SU-DHL-6 (cell line): Measurements from ENCODE around the gene B4GALT5.

Experiments
- H2AFZ ChIP-seq: fragments of 200-600 bp; sonication (generic); 2 replicates; pipeline ENCODE4 v1.6.1; 2014; ENCODE audit warnings: low read depth, mild to moderate bottlenecking, moderate library complexity, mixed read lengths, antibody characterized with exemption, low read length; ENCODE audit not compliant: severe bottlenecking
- H3F3A ChIP-seq: fragments of 200-600 bp; shearing (Covaris generic); 2 replicates; pipeline ENCODE4 v1.6.0; 2016; ENCODE audit warnings: antibody characterized with exemption, mild to moderate bottlenecking; ENCODE audit not compliant: insufficient read depth
- H3K27ac ChIP-seq: fragments of 200-600 bp; sonication (generic); 2 replicates; pipeline ENCODE4 v1.5.1; 2016; ENCODE audit warnings: low read depth, mild to moderate bottlenecking, low read length, moderate library complexity, mixed read lengths
- H3K27me3 ChIP-seq: fragments of 200-600 bp; sonication (generic), shearing (Covaris generic); 2 replicates; pipeline ENCODE4 v1.6.0; 2014; ENCODE audit warnings: mild to moderate bottlenecking, low read length
- H3K36me3 ChIP-seq: fragments of 200-600 bp; sonication (generic); 2 replicates; pipeline ENCODE4 v1.6.1; 2014; ENCODE audit warnings: mild to moderate bottlenecking, low read length, mixed read lengths
- H3K4me2 ChIP-seq: fragments of 300-600, 200-600 bp; shearing (Covaris generic), sonication (generic); 2 replicates; pipeline ENCODE4 v1.6.0; 2014; ENCODE audit warnings: low read length, low read depth, mild to moderate bottlenecking; ENCODE audit not compliant: poor library complexity, severe bottlenecking
- H3K4me3 ChIP-seq: fragments of 200-600 bp; sonication (generic); 2 replicates; pipeline ENCODE4 v1.5.1; 2014; ENCODE audit warnings: antibody characterized with exemption, low read length, mild to moderate bottlenecking, mixed read lengths; ENCODE audit not compliant: insufficient read depth, poor library complexity, severe bottlenecking
- H3K79me2 ChIP-seq: fragments of 200-600 bp; sonication (generic); 2 replicates; pipeline ENCODE4 v1.6.1; 2014; ENCODE audit warnings: mild to moderate bottlenecking, low read length, moderate library complexity; ENCODE audit not compliant: insufficient read depth
- H3K9ac ChIP-seq: fragments of 200-600 bp; sonication (generic); 2 replicates; pipeline ENCODE4 v1.7.0; 2014; ENCODE audit warnings: mild to moderate bottlenecking, low read length
- H3K9me2 ChIP-seq: fragments of 200-600 bp; sonication (generic); replicated peaks from 2 replicates; pipeline ENCODE4 v1.6.1; 2014; ENCODE audit warnings: low read length; ENCODE audit not compliant: insufficient read depth
- H3K9me3 ChIP-seq: fragments of 200-600 bp; sonication (generic); 2 replicates; pipeline ENCODE4 v1.6.1; 2014; ENCODE audit warnings: low read length, mixed read lengths; ENCODE audit not compliant: insufficient read depth
- H4K20me1 ChIP-seq: fragments of 200-600 bp; sonication (generic); 2 replicates; pipeline ENCODE4 v1.6.1; 2014; ENCODE audit warnings: low read depth, mild to moderate bottlenecking, antibody characterized with exemption, low read length, moderate library complexity, mixed read lengths
- CTCF ChIP-seq: fragments of 200-600 bp; sonication (generic); IDR thresholded peaks from one replicate; pipeline ENCODE4 v1.5.1; 2017; ENCODE audit warnings: antibody characterized with exemption, mild to moderate bottlenecking, low read length, moderate library complexity; ENCODE audit not compliant: insufficient read depth, poor library complexity, severe bottlenecking
- EZH2phosphoT487 ChIP-seq: fragments of 200-600 bp; sonication (generic), shearing (Covaris generic); conservative IDR thresholded peaks from 2 replicates; pipeline ENCODE4 v1.6.1; 2018; ENCODE audit warnings: mild to moderate bottlenecking, antibody characterized with exemption, low read length, moderate library complexity, mixed read lengths

The B4GALT5 gene

GRCh38 chr20:49653925-49654434 is 59.7 kb downstream of the B4GALT5 start:
- H3K79me2 ChIP-seq = peaks cover 80% of the 10 kb centered on the region
- no peak overlapping the region for H3K27ac ChIP-seq
- no peaks in the 10 kb centered on the region for H3K9me3 ChIP-seq
- peaks cover 5% of the 10 kb centered on the region; the same call in 1 of the 2 replicates for H4K20me1 ChIP-seq
- no peak overlapping the region for H2AFZ ChIP-seq
- no peaks in the 10 kb centered on the region for H3K27me3 ChIP-seq
- TF ChIP-seq CTCF = no peak
- no peak for TF ChIP-seq EZH2phosphoT487
- H3K4me2 ChIP-seq = no peak overlapping the region
- no peak overlapping the region for H3K4me3 ChIP-seq
- peaks cover 8% of the 10 kb centered on the region; the same call in 1 of the 2 replicates for H3F3A ChIP-seq
- no peak overlapping the region for H3K9ac ChIP-seq
- peaks cover 41% of the 10 kb centered on the region for H3K36me3 ChIP-seq
- no peaks in the 10 kb centered on the region for H3K9me2 ChIP-seq

GRCh38 chr20:49649672-49650071 is 64.0 kb downstream of the B4GALT5 start:
- no peak for TF ChIP-seq CTCF
- no peak for TF ChIP-seq EZH2phosphoT487
- H3K4me3 ChIP-seq = no peak overlapping the region
- no peak overlapping the region for H3K4me2 ChIP-seq
- H2AFZ ChIP-seq = no peak overlapping the region
- peaks cover 9% of the 10 kb centered on the region; the same call in 1 of the 2 replicates for H3F3A ChIP-seq
- no peaks in the 10 kb centered on the region for H3K9me3 ChIP-seq
- no peaks in the 10 kb centered on the region for H3K27me3 ChIP-seq
- no peaks in the 10 kb centered on the region for H3K9me2 ChIP-seq
- H3K79me2 ChIP-seq = peaks cover 51% of the 10 kb centered on the region
- H4K20me1 ChIP-seq = no peaks in the 10 kb centered on the region
- H3K9ac ChIP-seq = no peak overlapping the region
- H3K36me3 ChIP-seq = peaks cover 62% of the 10 kb centered on the region
- no peak overlapping the region for H3K27ac ChIP-seq

GRCh38 chr20:49647550-49647949 is 66.1 kb downstream of the B4GALT5 start:
- no peak overlapping the region for H3K27ac ChIP-seq
- TF ChIP-seq CTCF (no peak), EZH2phosphoT487 (no peak)
- H3K36me3 ChIP-seq = peaks cover 55% of the 10 kb centered on the region
- no peaks in the 10 kb centered on the region for H3K27me3 ChIP-seq
- no peak overlapping the region for H2AFZ ChIP-seq
- no peak overlapping the region for H3K4me3 ChIP-seq
- no peaks in the 10 kb centered on the region for H3K9me2 ChIP-seq
- no peak overlapping the region for H3K9ac ChIP-seq
- peaks cover 17% of the 10 kb centered on the region for H3F3A ChIP-seq
- no peaks in the 10 kb centered on the region for H4K20me1 ChIP-seq
- no peaks in the 10 kb centered on the region for H3K9me3 ChIP-seq
- peaks cover 31% of the 10 kb centered on the region for H3K79me2 ChIP-seq
- no peak overlapping the region for H3K4me2 ChIP-seq

- Histone ChIP-seq H3K27ac (no peak overlapping the region), H3K36me3 (peaks cover 63% of the 10 kb centered on the region), H3K4me3 (no peak overlapping the region), H3K9ac (no peak overlapping the region), H3K9me3 (no peaks in the 10 kb centered on the region), H3K4me2 (no peak overlapping the region), H3K27me3 (no peaks in the 10 kb centered on the region), H4K20me1 (no peaks in the 10 kb centered on the region), H3F3A (peaks cover 22% of the 10 kb centered on the region), H3K9me2 (no peaks in the 10 kb centered on the region), H3K79me2 (peaks cover 21% of the 10 kb centered on the region), H2AFZ (no peak overlapping the region)
- no peak for TF ChIP-seq CTCF
- no peak for TF ChIP-seq EZH2phosphoT487
Measured at GRCh38 chr20:49646528-49646927, 67.2 kb downstream of the B4GALT5 start.
